Measurements from ENCODE around the gene NMNAT2.
A peak's percentile ranks its signal among the peaks of the same experiment; 100 is the strongest.

NMNAT2 gene

GRCh38 chr1:183385340-183386144, 32.6 kb downstream of the NMNAT2 start:
- no peak overlapping the region for H3K9ac ChIP-seq (ENCODE audit: low read length)
- no peak overlapping the region for H2BK120ac ChIP-seq (ENCODE audit: low read depth, low read length)
- no peak overlapping the region for H3K4me2 ChIP-seq (ENCODE audit: low read length)
- H3K79me1 ChIP-seq (ENCODE audit: low read length): no peaks in the 10 kb centered on the region
- H3K18ac ChIP-seq (ENCODE audit: low read length): no peak overlapping the region
- no peak overlapping the region for H4K5ac ChIP-seq (ENCODE audit: low read length)
- H3K56ac ChIP-seq (ENCODE audit: low read length): no peak overlapping the region
- no CpG with 5 or more reads among the region's 6 CpGs for WGBS (ENCODE audit: extremely low coverage, insufficient coverage, low lambda C conversion rate)
- H4K8ac ChIP-seq (ENCODE audit: low read depth, low read length): no peak overlapping the region
- H3K4me3 ChIP-seq (ENCODE audit: low read length): no peak overlapping the region
- no peak overlapping the region for H2BK5ac ChIP-seq (ENCODE audit: low read length)
- no peaks in the 10 kb centered on the region for H3K27me3 ChIP-seq (ENCODE audit: insufficient read depth, low read length, poor library complexity)
- H3K79me2 ChIP-seq (ENCODE audit: control insufficient read depth, insufficient read depth, low read length): no peaks in the 10 kb centered on the region
- H3K4ac ChIP-seq (ENCODE audit: low read depth, low read length): no peak overlapping the region
- H3K23ac ChIP-seq (ENCODE audit: low read length): no peak overlapping the region
- DNase-seq: peak; percentile 39
- no peaks in the 10 kb centered on the region for H3K36me3 ChIP-seq (ENCODE audit: control insufficient read depth, insufficient read depth, low read length)
- no peak overlapping the region for H2AK5ac ChIP-seq (ENCODE audit: low read length)
- no peak overlapping the region for H2BK15ac ChIP-seq (replicated peaks; ENCODE audit: low read depth)
- H3K27ac ChIP-seq (ENCODE audit: low read depth, low read length): no peak overlapping the region
- no peaks in the 10 kb centered on the region for H3K4me1 ChIP-seq (ENCODE audit: control insufficient read depth, low read depth, low read length)

GRCh38 chr1:183379951-183380350, 38.2 kb downstream of the NMNAT2 start:
- WGBS (ENCODE audit: extremely low coverage, insufficient coverage, low lambda C conversion rate): no CpG with 5 or more reads among the region's 2 CpGs
- no peak overlapping the region for H3K18ac ChIP-seq (ENCODE audit: low read length)
- H3K79me2 ChIP-seq (ENCODE audit: control insufficient read depth, insufficient read depth, low read length): no peaks in the 10 kb centered on the region

GRCh38 chr1:183375381-183375780, 42.8 kb downstream of the NMNAT2 start:
- no peak overlapping the region for H3K4me3 ChIP-seq (ENCODE audit: low read length)
- H3K4me2 ChIP-seq (ENCODE audit: low read length): no peak overlapping the region
- DNase-seq: no peak
- no peak overlapping the region for H3K27ac ChIP-seq (ENCODE audit: low read depth, low read length)
- no peaks in the 10 kb centered on the region for H3K4me1 ChIP-seq (ENCODE audit: control insufficient read depth, low read depth, low read length)
- no peak overlapping the region for H3K9ac ChIP-seq (ENCODE audit: low read length)
- H3K23ac ChIP-seq (ENCODE audit: low read length): no peak overlapping the region
- H4K5ac ChIP-seq (ENCODE audit: low read length): no peak overlapping the region
- H3K4ac ChIP-seq (ENCODE audit: low read depth, low read length): no peak overlapping the region
- no peak overlapping the region for H4K8ac ChIP-seq (ENCODE audit: low read depth, low read length)
- H2AK5ac ChIP-seq (ENCODE audit: low read length): no peak overlapping the region
- H2BK120ac ChIP-seq (ENCODE audit: low read depth, low read length): no peak overlapping the region
- H3K79me1 ChIP-seq (ENCODE audit: low read length): no peaks in the 10 kb centered on the region
- no peaks in the 10 kb centered on the region for H3K36me3 ChIP-seq (ENCODE audit: control insufficient read depth, insufficient read depth, low read length)
- H2BK5ac ChIP-seq (ENCODE audit: low read length): no peak overlapping the region
- no peak overlapping the region for H2BK15ac ChIP-seq (replicated peaks; ENCODE audit: low read depth)
- H3K56ac ChIP-seq (ENCODE audit: low read length): no peak overlapping the region
- no CpG with 5 or more reads among the region's 2 CpGs for WGBS (ENCODE audit: extremely low coverage, insufficient coverage, low lambda C conversion rate)
- no peak overlapping the region for H3K18ac ChIP-seq (ENCODE audit: low read length)
- no peaks in the 10 kb centered on the region for H3K79me2 ChIP-seq (ENCODE audit: control insufficient read depth, insufficient read depth, low read length)
- H3K27me3 ChIP-seq (ENCODE audit: insufficient read depth, low read length, poor library complexity): no peaks in the 10 kb centered on the region

More at GRCh38 chr1:183379951-183380350, 38.2 kb downstream of the NMNAT2 start:
- Histone ChIP-seq H3K56ac (ENCODE audit: low read length) (no peak overlapping the region), H2BK120ac (ENCODE audit: low read depth, low read length) (no peak overlapping the region), H3K4ac (ENCODE audit: low read depth, low read length) (no peak overlapping the region), H2BK15ac (replicated peaks; ENCODE audit: low read depth) (no peak overlapping the region), H3K4me3 (ENCODE audit: low read length) (no peak overlapping the region), H2AK5ac (ENCODE audit: low read length) (no peak overlapping the region), H2BK5ac (ENCODE audit: low read length) (no peak overlapping the region), H3K27me3 (ENCODE audit: insufficient read depth, low read length, poor library complexity) (no peaks in the 10 kb centered on the region), H4K8ac (ENCODE audit: low read depth, low read length) (no peak overlapping the region), H4K5ac (ENCODE audit: low read length) (no peak overlapping the region), H3K23ac (ENCODE audit: low read length) (no peak overlapping the region), H3K79me1 (ENCODE audit: low read length) (no peaks in the 10 kb centered on the region), H3K4me2 (ENCODE audit: low read length) (no peak overlapping the region), H3K27ac (ENCODE audit: low read depth, low read length) (no peak overlapping the region), H3K9ac (ENCODE audit: low read length) (no peak overlapping the region), H3K4me1 (ENCODE audit: control insufficient read depth, low read depth, low read length) (no peaks in the 10 kb centered on the region), H3K36me3 (ENCODE audit: control insufficient read depth, insufficient read depth, low read length) (no peaks in the 10 kb centered on the region)
- DNase-seq: no peak

- Histone ChIP-seq H3K23ac (ENCODE audit: low read length) (no peak overlapping the region), H3K27me3 (ENCODE audit: insufficient read depth, low read length, poor library complexity) (no peaks in the 10 kb centered on the region), H3K56ac (ENCODE audit: low read length) (no peak overlapping the region), H4K5ac (ENCODE audit: low read length) (no peak overlapping the region), H3K9ac (ENCODE audit: low read length) (no peak overlapping the region), H4K8ac (ENCODE audit: low read depth, low read length) (no peak overlapping the region), H2BK5ac (ENCODE audit: low read length) (no peak overlapping the region), H3K4me1 (ENCODE audit: control insufficient read depth, low read depth, low read length) (no peaks in the 10 kb centered on the region), H3K27ac (ENCODE audit: low read depth, low read length) (no peak overlapping the region), H3K4me2 (ENCODE audit: low read length) (no peak overlapping the region), H3K79me2 (ENCODE audit: control insufficient read depth, insufficient read depth, low read length) (no peaks in the 10 kb centered on the region), H3K4ac (ENCODE audit: low read depth, low read length) (no peak overlapping the region), H3K36me3 (ENCODE audit: control insufficient read depth, insufficient read depth, low read length) (no peaks in the 10 kb centered on the region), H2BK120ac (ENCODE audit: low read depth, low read length) (no peak overlapping the region), H3K18ac (ENCODE audit: low read length) (no peak overlapping the region), H3K79me1 (ENCODE audit: low read length) (no peaks in the 10 kb centered on the region), H2AK5ac (ENCODE audit: low read length) (no peak overlapping the region), H2BK15ac (replicated peaks; ENCODE audit: low read depth) (no peak overlapping the region), H3K4me3 (ENCODE audit: low read length) (no peak overlapping the region)
- DNase-seq: peak; percentile 36
- no CpG with 5 or more reads among the region's 2 CpGs for WGBS (ENCODE audit: extremely low coverage, insufficient coverage, low lambda C conversion rate)
These were observed 43.4 kb downstream of the NMNAT2 start for GRCh38 chr1:183374825-183375224.

- H4K5ac ChIP-seq (ENCODE audit: low read length): no peak overlapping the region
- H3K79me1 ChIP-seq (ENCODE audit: low read length): no peaks in the 10 kb centered on the region
- H3K9ac ChIP-seq (ENCODE audit: low read length): no peak overlapping the region
- H3K56ac ChIP-seq (ENCODE audit: low read length): no peak overlapping the region
- H2BK120ac ChIP-seq (ENCODE audit: low read depth, low read length): no peak overlapping the region
- no peak overlapping the region for H2BK15ac ChIP-seq (replicated peaks; ENCODE audit: low read depth)
- no peak overlapping the region for H4K8ac ChIP-seq (ENCODE audit: low read depth, low read length)
- H3K4me3 ChIP-seq (ENCODE audit: low read length): no peak overlapping the region
- no peak overlapping the region for H3K18ac ChIP-seq (ENCODE audit: low read length)
- H3K4me1 ChIP-seq (ENCODE audit: control insufficient read depth, low read depth, low read length): no peaks in the 10 kb centered on the region
- WGBS (ENCODE audit: extremely low coverage, insufficient coverage, low lambda C conversion rate): no CpG with 5 or more reads among the region's 4 CpGs
- no peak overlapping the region for H3K23ac ChIP-seq (ENCODE audit: low read length)
- H3K4ac ChIP-seq (ENCODE audit: low read depth, low read length): no peak overlapping the region
- no peak overlapping the region for H3K4me2 ChIP-seq (ENCODE audit: low read length)
- no peak overlapping the region for H2AK5ac ChIP-seq (ENCODE audit: low read length)
- DNase-seq: no peak
- no peaks in the 10 kb centered on the region for H3K79me2 ChIP-seq (ENCODE audit: control insufficient read depth, insufficient read depth, low read length)
- no peak overlapping the region for H2BK5ac ChIP-seq (ENCODE audit: low read length)
- H3K36me3 ChIP-seq (ENCODE audit: control insufficient read depth, insufficient read depth, low read length): no peaks in the 10 kb centered on the region
- H3K27me3 ChIP-seq (ENCODE audit: insufficient read depth, low read length, poor library complexity): no peaks in the 10 kb centered on the region
- no peak overlapping the region for H3K27ac ChIP-seq (ENCODE audit: low read depth, low read length)
These were observed 45.5 kb downstream of the NMNAT2 start for GRCh38 chr1:183372586-183373230.

All from mesendoderm (in vitro differentiated cells).